Prostate gland (tissue), 2 donors: ENCODE measurements around the gene SKIL.

Source experiments
- POLR2A ChIP-seq: fragments of 450-650 bp; IDR thresholded peaks from one replicate; pipeline ENCODE4 v1.6.1; 2016; ENCODE audit warnings: antibody characterized with exemption, mild to moderate bottlenecking
- POLR2AphosphoS5 ChIP-seq: sonication (generic); formaldehyde crosslinking; IDR thresholded peaks from one replicate; pipeline ENCODE4 v1.6.1; 2017; ENCODE audit warnings: antibody characterized with exemption
- TF ChIP-seq, protein P1 (sequence below), 4 experiments: fragments of 200-600 bp in 2 of 4; fragments of 450-650 bp in 2 of 4; sonication (generic) in 2 of 4; IDR thresholded peaks; 1 replicate in 3 of 4; 2 replicates in 1 of 4; pipeline ENCODE4 v1.5.1; 2016 to 2019; ENCODE audit warnings: antibody characterized with exemption in 4 of 4, mild to moderate bottlenecking in 2 of 4, moderate library complexity in 2 of 4

DNA sequence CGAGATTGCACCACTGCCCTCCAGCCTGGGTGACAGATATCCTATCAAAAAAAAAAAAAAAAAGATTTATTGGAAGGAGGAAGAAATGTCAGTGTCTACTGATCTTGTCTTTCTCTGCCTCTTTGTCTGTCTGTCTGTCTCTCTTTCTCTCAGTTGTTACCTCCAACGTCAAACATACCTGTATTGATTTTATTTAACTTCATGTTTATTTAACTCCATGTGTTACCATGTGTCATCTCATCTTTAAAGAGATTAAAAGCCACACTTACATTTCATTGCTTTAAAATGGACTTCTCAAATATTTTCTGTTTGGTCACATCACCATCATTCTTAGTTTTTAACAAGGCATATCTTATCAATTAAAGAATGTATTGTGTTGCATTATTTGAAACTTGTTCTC is 70.6 kb downstream of the SKIL start:
- TF ChIP-seq POLR2A (no peak), POLR2AphosphoS5 (no peak)
- TF ChIP-seq, protein P1, sequence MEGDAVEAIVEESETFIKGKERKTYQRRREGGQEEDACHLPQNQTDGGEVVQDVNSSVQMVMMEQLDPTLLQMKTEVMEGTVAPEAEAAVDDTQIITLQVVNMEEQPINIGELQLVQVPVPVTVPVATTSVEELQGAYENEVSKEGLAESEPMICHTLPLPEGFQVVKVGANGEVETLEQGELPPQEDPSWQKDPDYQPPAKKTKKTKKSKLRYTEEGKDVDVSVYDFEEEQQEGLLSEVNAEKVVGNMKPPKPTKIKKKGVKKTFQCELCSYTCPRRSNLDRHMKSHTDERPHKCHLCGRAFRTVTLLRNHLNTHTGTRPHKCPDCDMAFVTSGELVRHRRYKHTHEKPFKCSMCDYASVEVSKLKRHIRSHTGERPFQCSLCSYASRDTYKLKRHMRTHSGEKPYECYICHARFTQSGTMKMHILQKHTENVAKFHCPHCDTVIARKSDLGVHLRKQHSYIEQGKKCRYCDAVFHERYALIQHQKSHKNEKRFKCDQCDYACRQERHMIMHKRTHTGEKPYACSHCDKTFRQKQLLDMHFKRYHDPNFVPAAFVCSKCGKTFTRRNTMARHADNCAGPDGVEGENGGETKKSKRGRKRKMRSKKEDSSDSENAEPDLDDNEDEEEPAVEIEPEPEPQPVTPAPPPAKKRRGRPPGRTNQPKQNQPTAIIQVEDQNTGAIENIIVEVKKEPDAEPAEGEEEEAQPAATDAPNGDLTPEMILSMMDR (IDR thresholded peaks at IDR 0.05) = no peak
